GM23338 (cell line): ENCODE results near the gene GAR1. TPM values are rescaled to one million over a fixed set of nuclear protein-coding genes. Genes with fewer than 3 reads are reported as not detected.

Experiments
- ATAC-seq: fragments of 200-7000 bp; cut with Tn5 transposase; 3 replicates; pipeline ENCODE4 v1.9.1; 2020
- DNase-seq: peaks from one replicate; pipeline ENCODE4 v3.0.0-alpha.2; 2015; ENCODE audit warnings: low spot score
- H2AFZ ChIP-seq: fragments of 200-600 bp; sonication (generic); 2 replicates; pipeline ENCODE4 v1.8.0; 2016; ENCODE audit warnings: antibody characterized with exemption, mild to moderate bottlenecking, moderate library complexity
- H3F3A ChIP-seq: fragments of 200-600 bp; sonication (generic); replicated peaks from 2 replicates; pipeline ENCODE4 v1.8.0; 2017; ENCODE audit warnings: antibody characterized with exemption, mixed run types, low read depth
- H3K27ac ChIP-seq: fragments of 200-600 bp; sonication (generic); 2 replicates; pipeline ENCODE4 v1.6.1; 2016; ENCODE audit warnings: low read depth
- H3K27me3 ChIP-seq: fragments of 200-600 bp; sonication (generic); 2 replicates; pipeline ENCODE4 v1.8.0; 2016; ENCODE audit warnings: mild to moderate bottlenecking, mixed run types, moderate library complexity; ENCODE audit not compliant: insufficient read depth
- H3K36me3 ChIP-seq: fragments of 200-600 bp; sonication (generic); 2 replicates; pipeline ENCODE4 v1.8.0; 2016; ENCODE audit warnings: mild to moderate bottlenecking; ENCODE audit not compliant: insufficient read depth
- H3K4me1 ChIP-seq: fragments of 200-600 bp; sonication (generic); 2 replicates; pipeline ENCODE4 v1.8.0; 2016; ENCODE audit warnings: mild to moderate bottlenecking, moderate library complexity; ENCODE audit not compliant: insufficient read depth
- H3K4me2 ChIP-seq: fragments of 200-600 bp; sonication (generic); 2 replicates; pipeline ENCODE4 v1.7.1; 2017; ENCODE audit warnings: mixed run types
- H3K4me3 ChIP-seq: fragments of 200-600 bp; sonication (generic); 2 replicates; pipeline ENCODE4 v1.6.1; 2016; ENCODE audit warnings: mixed run types
- H3K79me2 ChIP-seq: fragments of 200-600 bp; sonication (generic); replicated peaks from 2 replicates; pipeline ENCODE4 v1.8.0; 2017; ENCODE audit warnings: mild to moderate bottlenecking; ENCODE audit not compliant: insufficient read depth
- H3K9me2 ChIP-seq: fragments of 200-600 bp; sonication (generic); 2 replicates; pipeline ENCODE4 v1.8.0; 2017; ENCODE audit not compliant: insufficient read depth
- H4K20me1 ChIP-seq: fragments of 200-600 bp; sonication (generic); replicated peaks from 2 replicates; pipeline ENCODE4 v1.8.0; 2017; ENCODE audit warnings: mild to moderate bottlenecking; ENCODE audit not compliant: insufficient read depth
- H3K27ac Mint-ChIP-seq: 2 replicates; pipeline ENCODE4 v1.8.0; 2020; ENCODE audit warnings: inconsistent platforms, mild to moderate bottlenecking, moderate library complexity, mixed read lengths
- H3K27me3 Mint-ChIP-seq: 3 replicates; pipeline ENCODE4 v1.8.0; 2022; ENCODE audit warnings: low read depth, mild to moderate bottlenecking, moderate library complexity, mixed read lengths, inconsistent platforms; ENCODE audit not compliant: insufficient read depth, poor library complexity
- H3K36me3 Mint-ChIP-seq: 3 replicates; pipeline ENCODE4 v1.8.0; 2021; ENCODE audit warnings: low read depth, mild to moderate bottlenecking, inconsistent platforms, moderate library complexity, mixed read lengths
- H3K4me1 Mint-ChIP-seq: 3 replicates; pipeline ENCODE4 v1.8.0; 2020; ENCODE audit warnings: mild to moderate bottlenecking, inconsistent platforms, mixed read lengths
- H3K4me3 Mint-ChIP-seq: 3 replicates; pipeline ENCODE4 v1.8.0; 2021; ENCODE audit warnings: moderate library complexity, mild to moderate bottlenecking, inconsistent platforms, mixed read lengths
- H3K9me3 Mint-ChIP-seq: 3 replicates; pipeline ENCODE4 v1.8.0; 2020; ENCODE audit warnings: moderate library complexity, mild to moderate bottlenecking, inconsistent platforms, mixed read lengths
- CREB1 ChIP-seq: fragments of 250-450 bp; sonication (Bioruptor Pico); IDR thresholded peaks from 2 replicates; pipeline ENCODE4 v1.5.0; 2020; ENCODE audit warnings: low read depth, mild to moderate bottlenecking, moderate library complexity
- EZH2phosphoT487 ChIP-seq: fragments of 200-600 bp; sonication (generic); IDR thresholded peaks from one replicate; pipeline ENCODE4 v1.8.1; 2018; ENCODE audit warnings: antibody characterized with exemption; ENCODE audit not compliant: unreplicated experiment
- POLR2AphosphoS5 ChIP-seq: IDR thresholded peaks from 2 replicates; pipeline ENCODE4 v1.6.1; 2016; ENCODE audit warnings: antibody characterized with exemption, low read depth
- STAT1 ChIP-seq: IDR thresholded peaks from one replicate; pipeline ENCODE4 v1.6.1; 2016; ENCODE audit warnings: antibody characterized with exemption; ENCODE audit not compliant: unreplicated experiment
- ZNF331 ChIP-seq: fragments of 250-450 bp; sonication (Bioruptor Pico); IDR thresholded peaks from 2 replicates; pipeline ENCODE4 v1.5.0; 2020; ENCODE audit warnings: low read depth, mild to moderate bottlenecking, moderate library complexity
- polyA plus RNA-seq: library from polyadenylated mRNA; unstranded; fragments of >200 nt; fragmentation: Nextera tagmentation; extraction: Ambion mirVana; gene quantifications from 2 replicates; pipeline ENCODE4 v1.2.1, GENCODE V29; 2016
- total RNA-seq: library from RNA; depleted of rRNA; stranded (reverse); fragments of >200 nt; shearing (Covaris generic); gene quantifications from 2 replicates; pipeline ENCODE4 v1.2.3, GENCODE V29; 2014
- TF ChIP-seq, protein P1 (sequence below): IDR thresholded peaks from one replicate; pipeline ENCODE4 v1.6.1; 2018; ENCODE audit warnings: antibody characterized with exemption; ENCODE audit not compliant: unreplicated experiment
- TF ChIP-seq, protein P2 (sequence below): IDR thresholded peaks from 2 replicates; pipeline ENCODE4 v1.6.1; 2016; ENCODE audit warnings: antibody characterized with exemption

The GAR1 gene
- total and polyA plus RNA-seq, 2 experiments from 2014 or later = 13.8 to 98.7 TPM

DNA sequence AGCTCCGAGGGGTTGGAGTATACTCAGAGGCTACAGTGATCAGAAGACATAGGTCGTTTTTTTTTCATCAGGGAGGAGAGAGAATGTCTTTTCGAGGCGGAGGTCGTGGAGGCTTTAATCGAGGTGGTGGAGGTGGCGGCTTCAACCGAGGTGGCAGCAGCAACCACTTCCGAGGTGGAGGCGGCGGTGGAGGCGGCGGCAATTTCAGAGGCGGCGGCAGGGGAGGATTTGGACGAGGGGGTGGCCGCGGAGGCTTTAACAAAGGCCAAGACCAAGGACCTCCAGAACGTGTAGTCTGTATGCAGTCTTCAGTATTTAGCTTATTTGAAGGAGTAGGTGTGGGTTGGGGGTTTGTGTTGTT lies 500 bp downstream of the GAR1 start (continued):
- TF ChIP-seq, protein P1, sequence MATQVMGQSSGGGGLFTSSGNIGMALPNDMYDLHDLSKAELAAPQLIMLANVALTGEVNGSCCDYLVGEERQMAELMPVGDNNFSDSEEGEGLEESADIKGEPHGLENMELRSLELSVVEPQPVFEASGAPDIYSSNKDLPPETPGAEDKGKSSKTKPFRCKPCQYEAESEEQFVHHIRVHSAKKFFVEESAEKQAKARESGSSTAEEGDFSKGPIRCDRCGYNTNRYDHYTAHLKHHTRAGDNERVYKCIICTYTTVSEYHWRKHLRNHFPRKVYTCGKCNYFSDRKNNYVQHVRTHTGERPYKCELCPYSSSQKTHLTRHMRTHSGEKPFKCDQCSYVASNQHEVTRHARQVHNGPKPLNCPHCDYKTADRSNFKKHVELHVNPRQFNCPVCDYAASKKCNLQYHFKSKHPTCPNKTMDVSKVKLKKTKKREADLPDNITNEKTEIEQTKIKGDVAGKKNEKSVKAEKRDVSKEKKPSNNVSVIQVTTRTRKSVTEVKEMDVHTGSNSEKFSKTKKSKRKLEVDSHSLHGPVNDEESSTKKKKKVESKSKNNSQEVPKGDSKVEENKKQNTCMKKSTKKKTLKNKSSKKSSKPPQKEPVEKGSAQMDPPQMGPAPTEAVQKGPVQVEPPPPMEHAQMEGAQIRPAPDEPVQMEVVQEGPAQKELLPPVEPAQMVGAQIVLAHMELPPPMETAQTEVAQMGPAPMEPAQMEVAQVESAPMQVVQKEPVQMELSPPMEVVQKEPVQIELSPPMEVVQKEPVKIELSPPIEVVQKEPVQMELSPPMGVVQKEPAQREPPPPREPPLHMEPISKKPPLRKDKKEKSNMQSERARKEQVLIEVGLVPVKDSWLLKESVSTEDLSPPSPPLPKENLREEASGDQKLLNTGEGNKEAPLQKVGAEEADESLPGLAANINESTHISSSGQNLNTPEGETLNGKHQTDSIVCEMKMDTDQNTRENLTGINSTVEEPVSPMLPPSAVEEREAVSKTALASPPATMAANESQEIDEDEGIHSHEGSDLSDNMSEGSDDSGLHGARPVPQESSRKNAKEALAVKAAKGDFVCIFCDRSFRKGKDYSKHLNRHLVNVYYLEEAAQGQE = no peak
- TF ChIP-seq STAT1 = no peak
- TF ChIP-seq EZH2phosphoT487 = no peak
- no peak for TF ChIP-seq POLR2AphosphoS5

DNA sequence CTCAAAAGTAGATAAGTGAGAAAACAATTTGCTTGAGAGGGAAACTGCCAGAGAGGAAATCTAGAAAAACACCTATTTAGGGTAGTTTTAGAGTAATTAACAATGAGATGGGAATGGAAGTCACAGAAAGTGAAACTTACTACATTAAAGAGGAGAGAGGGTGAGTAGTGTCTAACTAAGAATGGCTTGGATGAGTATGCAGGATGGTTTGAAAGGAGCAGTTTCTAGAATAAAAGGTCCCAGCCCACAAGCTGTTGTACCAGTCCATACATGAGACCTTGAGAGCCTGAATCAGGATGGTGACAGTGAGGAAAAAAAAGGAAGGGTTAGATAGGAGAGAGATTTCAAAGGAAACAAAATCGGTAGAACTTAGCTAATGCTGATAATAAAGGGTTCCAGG lies 1.3 kb downstream of the GAR1 start:
- H3K27ac ChIP-seq = no peak overlapping the region; the same call in 1 of the 2 replicates
- peaks cover 7% of the 10 kb centered on the region for H4K20me1 ChIP-seq
- H3K4me2 ChIP-seq = peak overlapping the region; percentile 98
- peaks cover 11% of the 10 kb centered on the region; the same call in 1 of the 2 replicates for H3K4me1 ChIP-seq
- H3K36me3 ChIP-seq = peaks cover 23% of the 10 kb centered on the region; the same call in 1 of the 2 replicates
- peaks cover 58% of the 10 kb centered on the region for H3K79me2 ChIP-seq
- DNase-seq (no peak), ATAC-seq (no peak)
- H3K27me3 ChIP-seq = no peaks in the 10 kb centered on the region
- peaks cover 58% of the 10 kb centered on the region for H3K36me3 Mint-ChIP-seq
- 0 out of 2 replicates have a peak, but pooled peaks cover 6% of the 10 kb centered on the region for H3F3A ChIP-seq
- H3K27ac Mint-ChIP-seq = peak overlapping the region; percentile 50
- peaks cover 23% of the 10 kb centered on the region for H3K27me3 Mint-ChIP-seq
- peak overlapping the region; percentile 62 for H3K4me3 ChIP-seq
- H3K4me3 Mint-ChIP-seq = peak overlapping the region; percentile 100
- peaks cover 16% of the 10 kb centered on the region for H3K4me1 Mint-ChIP-seq
- no peak for TF ChIP-seq ZNF331
- TF ChIP-seq, protein P1 = no peak
- TF ChIP-seq, protein P2, sequence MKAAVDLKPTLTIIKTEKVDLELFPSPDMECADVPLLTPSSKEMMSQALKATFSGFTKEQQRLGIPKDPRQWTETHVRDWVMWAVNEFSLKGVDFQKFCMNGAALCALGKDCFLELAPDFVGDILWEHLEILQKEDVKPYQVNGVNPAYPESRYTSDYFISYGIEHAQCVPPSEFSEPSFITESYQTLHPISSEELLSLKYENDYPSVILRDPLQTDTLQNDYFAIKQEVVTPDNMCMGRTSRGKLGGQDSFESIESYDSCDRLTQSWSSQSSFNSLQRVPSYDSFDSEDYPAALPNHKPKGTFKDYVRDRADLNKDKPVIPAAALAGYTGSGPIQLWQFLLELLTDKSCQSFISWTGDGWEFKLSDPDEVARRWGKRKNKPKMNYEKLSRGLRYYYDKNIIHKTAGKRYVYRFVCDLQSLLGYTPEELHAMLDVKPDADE = no peak
- no peak for TF ChIP-seq CREB1 (CRISPR knock-in tag)
- no peaks in the 10 kb centered on the region; the same call in 2 of the 3 replicates for H3K9me3 Mint-ChIP-seq
- H2AFZ ChIP-seq = no peak overlapping the region
- no peaks in the 10 kb centered on the region for H3K9me2 ChIP-seq
